SK-N-SH treated with all-trans-retinoic acid at 6 μM for 48 hours (cell line): ENCODE results near the gene PDE8A.

Experiments used
- GLIS3 ChIP-seq: fragments of 250-450 bp; sonication (Bioruptor Pico); IDR thresholded peaks from 2 replicates; pipeline ENCODE4 v1.5.0; 2020; ENCODE audit warnings: mild to moderate bottlenecking, moderate library complexity
- PATZ1 ChIP-seq: fragments of 250-450 bp; sonication (Bioruptor Pico); IDR thresholded peaks from 2 replicates; pipeline ENCODE4 v1.8.0; 2020; ENCODE audit warnings: mild to moderate bottlenecking, moderate library complexity, borderline replicate concordance
- PPARA ChIP-seq: fragments of 250-450 bp; sonication (Bioruptor Pico); IDR thresholded peaks from 2 replicates; pipeline ENCODE4 v1.5.0; 2020; ENCODE audit warnings: mild to moderate bottlenecking, borderline replicate concordance
- RARB ChIP-seq: fragments of 250-450 bp; sonication (Bioruptor Pico); IDR thresholded peaks from 2 replicates; pipeline ENCODE4 v1.8.0; 2021; ENCODE audit warnings: mild to moderate bottlenecking, moderate library complexity
- SNAI2 ChIP-seq: fragments of 250-450 bp; sonication (Bioruptor Pico); IDR thresholded peaks from 2 replicates; pipeline ENCODE4 v1.5.0; 2020; ENCODE audit warnings: mild to moderate bottlenecking, moderate library complexity
- TOX ChIP-seq: fragments of 250-450 bp; sonication (Bioruptor Pico); IDR thresholded peaks from 2 replicates; pipeline ENCODE4 v1.8.0; 2021; ENCODE audit warnings: mild to moderate bottlenecking, moderate library complexity, borderline replicate concordance
- ZNF8 ChIP-seq: fragments of 450-650 bp; formaldehyde crosslinking; IDR thresholded peaks from 2 replicates; pipeline ENCODE4 v1.5.0; 2020; ENCODE audit warnings: mild to moderate bottlenecking, moderate library complexity

- TF ChIP-seq ZNF8 (CRISPR knock-in tag) (no peak), PATZ1 (CRISPR knock-in tag) (no peak), GLIS3 (CRISPR knock-in tag) (no peak), TOX (CRISPR knock-in tag) (no peak), RARB (CRISPR knock-in tag) (no peak), SNAI2 (CRISPR knock-in tag) (no peak), PPARA (CRISPR knock-in tag) (no peak)
Observed at GRCh38 chr15:85125056-85125661, 143.5 kb downstream of the PDE8A start.
